Inferior parietal cortex (tissue), 1 donor: ENCODE measurements around the gene NCOA4.
"Not testable (repeated sequence)": the region's sequence is repeated elsewhere in the genome, so short reads cannot be mapped to it uniquely, and the experiment has no call there.

Source experiments
- DNase-seq: peaks from one replicate; pipeline ENCODE4 v3.0.0-alpha.2; 2016; ENCODE audit errors: extremely low spot score

The NCOA4 gene

GRCh38 chr10:46030091-46030937, at the start of gene NCOA4:
Gene NCOA4, minus strand, starts transcription at chr10:46030623. Its CDS starts 13,943 bp downstream, at chr10:46016680.
- DNase-seq = peak; percentile 98

- DNase-seq = no peak
These were observed 49.6 kb upstream of the NCOA4 start for GRCh38 chr10:46079831-46080585.

- no peak for DNase-seq
These were observed 47.4 kb upstream of the NCOA4 start for GRCh38 chr10:46077731-46078413.

- DNase-seq = no peak
These were observed 46.7 kb upstream of the NCOA4 start for GRCh38 chr10:46077141-46077554.

- DNase-seq = no peak
These were observed 45.4 kb upstream of the NCOA4 start for GRCh38 chr10:46075869-46076268.

GRCh38 chr10:46074196-46074946, 43.9 kb upstream of the NCOA4 start:
- DNase-seq = no peak

GRCh38 chr10:46073564-46073963, 43.1 kb upstream of the NCOA4 start:
- no peak for DNase-seq

- no peak for DNase-seq
These were observed 40.3 kb upstream of the NCOA4 start for GRCh38 chr10:46070749-46071148.

- no peak for DNase-seq
These were observed 39.5 kb upstream of the NCOA4 start for GRCh38 chr10:46069771-46070463.

- DNase-seq = no peak
These were observed 38.5 kb upstream of the NCOA4 start for GRCh38 chr10:46068905-46069304.

- no peak for DNase-seq
These were observed 37.7 kb upstream of the NCOA4 start for GRCh38 chr10:46068117-46068516.

- no peak for DNase-seq
These were observed 33.9 kb upstream of the NCOA4 start for GRCh38 chr10:46064269-46064817.

GRCh38 chr10:46062723-46063428, 32.5 kb upstream of the NCOA4 start:
- DNase-seq = no peak

- DNase-seq = no peak
These were observed 30.3 kb upstream of the NCOA4 start for GRCh38 chr10:46060706-46061105.

- not testable (repeated sequence) for DNase-seq
These were observed 27.5 kb upstream of the NCOA4 start for GRCh38 chr10:46057927-46058326.

GRCh38 chr10:46057038-46057437, 26.6 kb upstream of the NCOA4 start:
- no peak for DNase-seq

- no peak for DNase-seq
These were observed 25.3 kb upstream of the NCOA4 start for GRCh38 chr10:46055771-46056170.

GRCh38 chr10:46053534-46054434, 23.4 kb upstream of the NCOA4 start:
- DNase-seq = no peak

GRCh38 chr10:46052791-46053375, 22.5 kb upstream of the NCOA4 start:
- DNase-seq = no peak
